Fibroblast of mammary gland (primary cell): Measurements from ENCODE around the gene LGR6.

Experiments used
- DNase-seq: peaks from one replicate; pipeline ENCODE4 v3.0.0-alpha.2; 2010; ENCODE audit warnings: low read depth
- H3K4me3 ChIP-seq: 2 replicates; pipeline ENCODE4 v1.5.1; 2011; ENCODE audit warnings: low read depth, mild to moderate bottlenecking, low read length, moderate library complexity; ENCODE audit not compliant: control insufficient read depth
- TF ChIP-seq, protein P1 (sequence below): conservative IDR thresholded peaks from 2 replicates; pipeline ENCODE4 v1.5.1; 2011; ENCODE audit warnings: low read depth, low read length, inconsistent platforms; ENCODE audit not compliant: control insufficient read depth, insufficient read depth

Gene LGR6

GRCh38 chr1:202293569-202293968 lies 100.0 kb downstream of the LGR6 start:
- TF ChIP-seq, protein P1, sequence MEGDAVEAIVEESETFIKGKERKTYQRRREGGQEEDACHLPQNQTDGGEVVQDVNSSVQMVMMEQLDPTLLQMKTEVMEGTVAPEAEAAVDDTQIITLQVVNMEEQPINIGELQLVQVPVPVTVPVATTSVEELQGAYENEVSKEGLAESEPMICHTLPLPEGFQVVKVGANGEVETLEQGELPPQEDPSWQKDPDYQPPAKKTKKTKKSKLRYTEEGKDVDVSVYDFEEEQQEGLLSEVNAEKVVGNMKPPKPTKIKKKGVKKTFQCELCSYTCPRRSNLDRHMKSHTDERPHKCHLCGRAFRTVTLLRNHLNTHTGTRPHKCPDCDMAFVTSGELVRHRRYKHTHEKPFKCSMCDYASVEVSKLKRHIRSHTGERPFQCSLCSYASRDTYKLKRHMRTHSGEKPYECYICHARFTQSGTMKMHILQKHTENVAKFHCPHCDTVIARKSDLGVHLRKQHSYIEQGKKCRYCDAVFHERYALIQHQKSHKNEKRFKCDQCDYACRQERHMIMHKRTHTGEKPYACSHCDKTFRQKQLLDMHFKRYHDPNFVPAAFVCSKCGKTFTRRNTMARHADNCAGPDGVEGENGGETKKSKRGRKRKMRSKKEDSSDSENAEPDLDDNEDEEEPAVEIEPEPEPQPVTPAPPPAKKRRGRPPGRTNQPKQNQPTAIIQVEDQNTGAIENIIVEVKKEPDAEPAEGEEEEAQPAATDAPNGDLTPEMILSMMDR, result no peak
- no peak for DNase-seq
- no peak overlapping the region for H3K4me3 ChIP-seq

DNA sequence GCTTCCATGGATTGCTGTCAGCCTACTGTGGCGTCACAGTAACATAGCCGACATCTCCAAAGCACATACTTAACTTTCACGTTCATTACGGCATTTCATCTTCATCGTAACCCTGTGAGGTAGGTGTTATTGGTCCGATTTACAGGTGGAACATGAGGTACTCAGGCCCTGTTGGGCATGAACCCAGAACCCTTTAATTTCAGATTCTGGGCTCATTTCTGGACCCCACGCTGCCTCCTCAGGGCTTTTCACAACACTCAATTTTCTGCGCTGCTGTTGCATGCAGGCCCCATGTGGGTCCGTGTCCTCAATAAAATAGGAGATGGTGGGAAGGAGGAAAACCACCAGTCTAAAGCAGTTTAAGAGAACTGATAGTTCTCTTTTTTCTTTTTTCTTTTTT lies 108.6 kb downstream of the LGR6 start:
- H3K4me3 ChIP-seq, result no peak overlapping the region
- TF ChIP-seq, protein P1, result no peak
- DNase-seq, result no peak

DNA sequence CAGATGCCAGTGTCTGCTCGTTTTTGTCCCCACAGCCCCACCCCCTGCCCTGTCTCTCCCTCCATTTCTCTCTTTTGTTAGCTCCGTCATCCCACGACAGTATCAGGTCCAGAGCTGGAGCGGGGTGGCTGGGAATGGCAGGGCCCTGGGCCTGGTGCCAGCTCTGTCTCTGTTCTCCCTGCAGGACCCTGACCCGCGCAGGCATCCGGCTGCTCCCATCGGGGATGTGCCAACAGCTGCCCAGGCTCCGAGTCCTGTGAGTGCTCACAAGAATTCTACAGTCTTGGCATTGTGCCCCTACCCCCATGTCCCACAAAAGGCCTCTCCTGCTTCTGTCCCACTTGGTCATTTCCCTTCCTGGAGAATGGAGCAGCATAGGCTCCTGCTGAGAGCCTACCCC lies 110.8 kb downstream of the LGR6 start:
- TF ChIP-seq, protein P1, result no peak
- no peak for DNase-seq
- H3K4me3 ChIP-seq, result no peak overlapping the region

GRCh38 chr1:202305168-202305567 lies 111.6 kb downstream of the LGR6 start:
- no peak overlapping the region for H3K4me3 ChIP-seq
- TF ChIP-seq, protein P1, result no peak
- no peak for DNase-seq

DNA sequence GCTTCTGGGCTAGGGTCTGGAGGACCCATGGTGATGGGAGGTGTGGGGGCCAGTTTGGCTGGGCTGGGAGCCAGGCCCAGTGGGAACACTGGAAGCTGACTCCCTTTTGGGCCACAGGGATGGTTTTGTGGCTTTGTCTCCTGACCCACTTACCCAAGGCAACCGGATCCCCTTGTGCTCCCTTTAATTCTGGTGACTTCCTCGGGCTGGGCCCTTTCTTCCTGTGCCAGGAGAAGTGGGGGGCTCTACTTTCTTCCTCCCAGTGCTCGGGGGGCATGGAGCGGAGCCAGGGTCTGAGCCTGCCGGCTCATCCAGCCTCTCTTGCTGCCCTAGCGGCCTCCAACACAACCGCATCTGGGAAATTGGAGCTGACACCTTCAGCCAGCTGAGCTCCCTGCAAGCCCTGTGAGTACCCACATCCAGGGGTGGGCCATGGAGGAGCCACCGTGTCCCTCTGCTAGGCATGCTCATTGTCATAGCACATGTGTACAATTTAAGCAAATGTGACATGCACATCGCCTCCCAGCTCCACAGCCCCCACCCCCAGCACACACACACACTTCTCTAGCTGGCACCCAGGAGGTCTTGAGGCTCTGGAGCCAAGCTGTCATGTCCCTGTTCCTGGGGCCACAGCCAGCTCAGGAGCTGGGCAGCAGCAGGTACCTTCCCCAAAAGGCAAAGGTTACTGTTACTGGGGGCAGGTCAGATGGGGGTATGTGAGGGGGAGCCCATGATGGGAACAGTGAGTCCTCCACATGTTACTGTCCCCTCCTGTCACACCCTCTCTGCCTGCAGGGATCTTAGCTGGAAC lies 113.1 kb downstream of the LGR6 start:
- DNase-seq, result no peak
- H3K4me3 ChIP-seq, result no peak overlapping the region
- TF ChIP-seq, protein P1, result no peak

DNA sequence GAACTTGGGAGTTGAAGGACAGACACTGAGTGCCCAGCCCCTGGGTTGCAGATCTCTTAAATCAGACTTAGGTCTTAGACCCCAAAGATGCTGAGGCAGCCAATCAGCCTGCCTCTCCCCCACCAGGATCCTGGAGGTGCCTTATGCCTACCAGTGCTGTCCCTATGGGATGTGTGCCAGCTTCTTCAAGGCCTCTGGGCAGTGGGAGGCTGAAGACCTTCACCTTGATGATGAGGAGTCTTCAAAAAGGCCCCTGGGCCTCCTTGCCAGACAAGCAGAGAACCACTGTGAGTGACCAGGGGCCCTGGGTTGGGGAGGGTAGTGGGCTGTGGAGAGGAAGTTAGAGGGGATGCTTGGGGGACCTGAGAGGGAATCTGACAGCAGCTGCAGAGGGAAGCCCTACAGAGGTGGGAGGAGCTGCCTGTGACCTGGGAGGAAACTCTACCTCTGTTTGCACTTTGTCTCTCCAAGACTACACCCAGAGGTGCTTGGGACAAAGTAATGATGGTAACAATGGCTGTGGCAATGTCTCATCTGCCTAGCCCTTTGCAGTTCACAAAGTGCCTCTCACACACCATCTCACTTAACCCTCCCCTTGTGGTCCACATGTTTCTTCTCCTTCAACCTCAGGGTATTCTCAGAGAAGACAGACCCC lies 116.6 kb downstream of the LGR6 start:
- TF ChIP-seq, protein P1, result no peak
- no peak for DNase-seq
- no peak overlapping the region for H3K4me3 ChIP-seq
